OCI-LY3 (cell line): ENCODE data around the gene PGAM2.

Experiments
- CTCF ChIP-seq: fragments of 200-600, 300-600 bp; sonication (generic); IDR thresholded peaks from 2 replicates; pipeline ENCODE4 v1.5.1; 2014; ENCODE audit warnings: antibody characterized with exemption, low read length, low read depth
- EZH2phosphoT487 ChIP-seq: fragments of 200-600 bp; shearing (Covaris generic); IDR thresholded peaks from 2 replicates; pipeline ENCODE4 v1.6.1; 2018; ENCODE audit warnings: antibody characterized with exemption, mixed run types, low read depth

GRCh38 chr7:44106311-44107065 lies 41.1 kb upstream of the PGAM2 start:
- TF ChIP-seq CTCF (no peak), EZH2phosphoT487 (no peak)
